Kidney (tissue), 14 donors: ENCODE results near the gene DCLK1. TPM values are rescaled to one million over a fixed set of nuclear protein-coding genes. Genes with fewer than 3 reads are reported as not detected.

ENCODE experiments used
- DNase-seq, 5 donors: peaks; one replicate each; pipeline ENCODE4 v3.0.0-alpha.2; 2013 to 2020
- FAIRE-seq: peaks from 2 replicates; lab custom pipeline; 2012; peaks lifted over from hg19 to GRCh38; lab: Jason Lieb, UNC
- H3K27ac ChIP-seq, 2 donors: one replicate each; pipeline ENCODE4 v1.7.0; 2013; ENCODE audit warnings: low read depth in 2 of 2, low read length in 2 of 2, inconsistent platforms in 1 of 2
- H3K27me3 ChIP-seq: one replicate; pipeline ENCODE4 v1.7.1; 2013; ENCODE audit warnings: low read length, inconsistent platforms; ENCODE audit not compliant: control insufficient read depth, insufficient read depth
- H3K36me3 ChIP-seq, 3 donors: one replicate each; pipeline versions ENCODE4 v1.7.0 to v1.7.1; 2013; ENCODE audit warnings: low read length in 3 of 3, control low read depth in 1 of 3, inconsistent platforms in 1 of 3; ENCODE audit not compliant: insufficient read depth in 3 of 3, control insufficient read depth in 2 of 3
- H3K4me1 ChIP-seq, 3 donors: one replicate each; pipeline versions ENCODE4 v1.7.0 to v1.7.1; 2013; ENCODE audit warnings: low read length in 3 of 3, inconsistent platforms in 1 of 3, low read depth in 1 of 3; ENCODE audit not compliant: control insufficient read depth in 2 of 3, insufficient read depth in 2 of 3
- H3K4me3 ChIP-seq, 3 donors: one replicate each; pipeline versions ENCODE4 v1.7.0 to v1.8.1; 2013; ENCODE audit warnings: low read length in 3 of 3, control low read depth in 1 of 3, inconsistent platforms in 1 of 3
- H3K9ac ChIP-seq, 3 donors: one replicate each; pipeline versions ENCODE4 v1.7.0 to v1.7.1; 2013; ENCODE audit warnings: low read length in 3 of 3, control low read depth in 1 of 3, inconsistent platforms in 1 of 3
- H3K9me3 ChIP-seq, 3 donors: one replicate each; pipeline versions ENCODE4 v1.7.0 to v1.7.1; 2013; ENCODE audit warnings: low read length in 3 of 3, control low read depth in 1 of 3, inconsistent platforms in 1 of 3; ENCODE audit not compliant: control insufficient read depth in 2 of 3, insufficient read depth in 1 of 3
- intact Hi-C: fragments of 100-400 bp; cut with DNase I; formaldehyde crosslinking; loops from one replicate; pipeline ENCODE4 v1.11.1; 2022
- polyA plus RNA-seq: library from polyadenylated mRNA; stranded (reverse); fragments of 350-450 nt; fragmentation: Illumina TruSeq; extraction: RNeasy Lipid Tissue Mini Kit (QIAGEN cat#74804); gene quantifications from one replicate; pipeline ENCODE4 v1.2.3, GENCODE V29; 2014; ENCODE audit warnings: low read depth, low replicate concordance; ENCODE audit not compliant: insufficient read depth
- total RNA-seq: library from RNA; stranded (reverse); fragmentation: NEBNext Ultra II Directional; extraction: Animal tissue kit (Norgen Biotek cat#: 25700); gene quantifications from one replicate; pipeline ENCODE4 v1.2.1, GENCODE V29; 2021
- TF ChIP-seq, protein P1 (sequence below): IDR thresholded peaks from 3 replicates; pipeline ENCODE4 v1.5.1; 2012; ENCODE audit warnings: mild to moderate bottlenecking, moderate library complexity, borderline replicate concordance; ENCODE audit not compliant: insufficient read depth; ENCODE audit errors: extremely low read depth
- donor health status: control.
- donor health status: control.
- donor health status: control.
- donor health status: control.
- donor health status: control.
- donor health status: DM: yes; HTN: yes; CAD: no.
- donor health status: Normal renal cell carcinoma (clear cell type).

The DCLK1 gene
- total and polyA plus RNA-seq, 2 donors from 2014 or later, result 0.73 to 8.3 TPM

DNA sequence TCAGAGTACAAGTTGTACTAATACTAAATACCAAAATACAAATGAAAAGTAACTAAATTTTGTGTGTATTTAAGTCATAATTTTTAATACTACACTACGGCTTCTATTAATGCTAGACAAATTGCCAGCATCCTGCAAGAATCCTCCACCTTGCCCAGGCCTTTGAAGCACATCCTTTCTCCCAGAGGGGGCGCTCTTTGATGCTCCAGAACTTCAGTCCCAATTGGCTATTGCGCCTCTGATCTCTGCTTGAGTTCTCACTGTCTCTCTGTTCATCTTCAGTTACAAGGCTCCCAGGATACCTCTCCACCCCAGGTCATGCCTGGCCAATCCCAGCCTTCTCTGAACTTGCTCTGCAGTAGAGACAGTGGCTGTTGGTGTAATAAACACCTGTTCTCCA is 141.0 kb downstream of the DCLK1 start:
- H3K27me3 ChIP-seq, result no peaks in the 10 kb centered on the region
- no peaks in the 10 kb centered on the region for H3K4me1 ChIP-seq
- H3K27ac ChIP-seq, result no peak overlapping the region
- DNase-seq, result no peak
- TF ChIP-seq, protein P1, sequence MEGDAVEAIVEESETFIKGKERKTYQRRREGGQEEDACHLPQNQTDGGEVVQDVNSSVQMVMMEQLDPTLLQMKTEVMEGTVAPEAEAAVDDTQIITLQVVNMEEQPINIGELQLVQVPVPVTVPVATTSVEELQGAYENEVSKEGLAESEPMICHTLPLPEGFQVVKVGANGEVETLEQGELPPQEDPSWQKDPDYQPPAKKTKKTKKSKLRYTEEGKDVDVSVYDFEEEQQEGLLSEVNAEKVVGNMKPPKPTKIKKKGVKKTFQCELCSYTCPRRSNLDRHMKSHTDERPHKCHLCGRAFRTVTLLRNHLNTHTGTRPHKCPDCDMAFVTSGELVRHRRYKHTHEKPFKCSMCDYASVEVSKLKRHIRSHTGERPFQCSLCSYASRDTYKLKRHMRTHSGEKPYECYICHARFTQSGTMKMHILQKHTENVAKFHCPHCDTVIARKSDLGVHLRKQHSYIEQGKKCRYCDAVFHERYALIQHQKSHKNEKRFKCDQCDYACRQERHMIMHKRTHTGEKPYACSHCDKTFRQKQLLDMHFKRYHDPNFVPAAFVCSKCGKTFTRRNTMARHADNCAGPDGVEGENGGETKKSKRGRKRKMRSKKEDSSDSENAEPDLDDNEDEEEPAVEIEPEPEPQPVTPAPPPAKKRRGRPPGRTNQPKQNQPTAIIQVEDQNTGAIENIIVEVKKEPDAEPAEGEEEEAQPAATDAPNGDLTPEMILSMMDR, result no peak
- H3K4me3 ChIP-seq, result no peak overlapping the region
- intact Hi-C loops, result no loop called here
- H3K36me3 ChIP-seq, result no peaks in the 10 kb centered on the region
- FAIRE-seq, result no peak
- H3K9ac ChIP-seq, result no peak overlapping the region
- H3K9me3 ChIP-seq, result no peaks in the 10 kb centered on the region

DNA sequence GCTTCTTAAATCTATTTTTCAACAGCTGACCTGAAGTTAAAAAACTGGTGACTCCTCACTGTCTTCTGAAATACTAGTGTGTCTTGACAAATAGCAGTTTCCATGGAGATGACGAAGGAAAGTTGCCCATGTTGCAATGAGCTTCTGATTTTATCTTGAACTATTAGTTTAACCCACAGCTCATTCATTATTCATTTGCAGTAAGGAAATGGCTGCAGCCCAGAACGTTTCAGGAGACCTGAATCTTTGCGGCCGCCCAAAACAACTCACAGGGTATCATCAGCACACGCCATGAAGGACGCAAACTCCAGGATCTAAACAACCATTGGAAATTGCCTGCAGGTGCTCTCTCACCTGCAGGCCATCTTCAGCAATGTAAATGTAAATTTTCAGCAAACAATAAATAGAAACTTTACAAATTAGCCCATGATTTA is 142.5 kb downstream of the DCLK1 start:
- Histone ChIP-seq H3K27me3 (no peaks in the 10 kb centered on the region), H3K27ac (no peak overlapping the region), H3K9ac (no peak overlapping the region), H3K4me1 (no peaks in the 10 kb centered on the region), H3K36me3 (no peaks in the 10 kb centered on the region), H3K9me3 (no peaks in the 10 kb centered on the region), H3K4me3 (no peak overlapping the region)
- DNase-seq, result no peak
- intact Hi-C loops, result no loop called here
- TF ChIP-seq, protein P1, result no peak
- FAIRE-seq, result no peak

DNA sequence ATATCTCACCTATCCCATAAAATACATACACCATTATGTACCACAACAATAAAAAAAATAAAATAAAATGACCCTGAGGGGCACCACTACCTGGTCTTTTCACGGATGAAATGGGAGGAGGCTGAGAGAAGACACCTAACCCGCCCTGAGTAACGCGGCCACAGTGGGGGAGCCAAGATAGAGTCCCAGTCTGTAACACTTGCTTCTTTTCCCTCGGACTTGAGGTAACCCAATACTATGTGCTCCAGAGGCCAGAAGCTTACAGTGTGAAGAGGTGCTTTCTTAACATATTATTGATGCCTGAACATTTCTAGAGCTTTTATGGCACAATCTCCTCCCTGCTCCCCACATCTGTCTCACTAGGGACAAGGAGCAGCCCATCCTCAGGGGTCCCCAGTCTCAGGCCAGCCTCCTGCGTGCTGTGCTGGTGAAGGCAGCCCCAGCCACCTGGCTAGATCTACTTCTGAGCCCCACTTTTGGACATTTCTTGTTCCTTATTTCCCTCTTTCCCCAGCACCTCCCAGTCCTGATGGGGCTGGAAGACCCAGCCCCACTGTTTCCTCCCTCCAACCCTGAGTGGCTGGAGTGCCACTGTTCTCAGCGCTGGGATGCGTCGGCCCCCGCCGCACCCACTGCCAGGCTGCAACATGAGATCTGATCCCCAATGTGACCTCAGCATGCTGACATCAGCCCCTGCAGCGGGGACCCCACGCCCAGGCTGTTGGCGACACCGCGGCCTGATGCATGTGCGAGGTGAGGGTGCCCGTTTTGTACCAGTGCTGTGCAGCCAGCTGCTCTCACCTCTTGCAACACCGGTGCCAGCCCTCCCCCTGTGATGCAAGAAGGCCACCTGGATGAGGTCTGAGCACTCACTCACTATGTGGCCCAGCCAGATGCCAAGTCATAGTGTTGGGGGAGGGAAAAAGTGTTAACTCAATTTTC is 143.3 kb downstream of the DCLK1 start:
- H3K4me1 ChIP-seq, result no peaks in the 10 kb centered on the region
- no peak overlapping the region for H3K27ac ChIP-seq
- no peak for FAIRE-seq
- TF ChIP-seq, protein P1, result no peak
- H3K4me3 ChIP-seq, result no peak overlapping the region
- H3K9me3 ChIP-seq, result no peaks in the 10 kb centered on the region
- H3K27me3 ChIP-seq, result no peaks in the 10 kb centered on the region
- H3K36me3 ChIP-seq, result no peaks in the 10 kb centered on the region
- intact Hi-C loops, result no loop called here
- DNase-seq, result peak in 3 of 5 donors; percentile 15 to 42 (median 28)
- no peak overlapping the region for H3K9ac ChIP-seq
